ENCODE data around the gene DPH5. TPM values are rescaled to one million over a fixed set of nuclear protein-coding genes. Genes with fewer than 3 reads are reported as not detected.

The DPH5 gene
- total and polyA plus RNA-seq, 12 donors: 26.3 to 44.3 (median 35.3) TPM

DNA sequence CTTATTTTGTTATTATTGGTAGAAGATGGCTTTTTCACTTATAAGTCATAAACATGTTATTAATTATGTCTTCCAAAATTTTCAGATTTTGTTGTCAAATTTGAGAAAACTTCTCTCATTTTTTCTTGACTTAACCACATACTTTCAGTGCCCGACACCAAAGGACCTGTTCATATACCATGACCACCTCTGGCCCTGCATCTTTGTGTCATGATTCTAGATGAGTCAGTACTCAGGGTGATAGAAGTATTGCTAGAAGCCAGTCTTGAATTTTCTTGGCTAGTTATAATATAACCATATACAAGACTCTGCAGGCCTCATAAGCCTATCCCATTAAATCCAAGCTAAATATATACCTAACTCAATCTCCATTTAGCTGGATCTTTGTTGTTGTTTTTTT is 35.4 kb upstream of the DPH5 start:
- no peaks in the 10 kb centered on the region for H3K9me3 ChIP-seq
- H3K4me1 ChIP-seq: peaks cover 0 to 7% (median 0%) of the 10 kb centered on the region in 9 donors
- H3K27me3 ChIP-seq: no peaks in the 10 kb centered on the region
- ATAC-seq (no peak), DNase-seq (no peak)
- 93 to 100% methylated on average over 1 of the region's 1 CpG for WGBS, 2 donors
- H3K36me3 ChIP-seq: no peaks in the 10 kb centered on the region
- H3K4me3 ChIP-seq: no peak overlapping the region
- TF ChIP-seq, protein P1, sequence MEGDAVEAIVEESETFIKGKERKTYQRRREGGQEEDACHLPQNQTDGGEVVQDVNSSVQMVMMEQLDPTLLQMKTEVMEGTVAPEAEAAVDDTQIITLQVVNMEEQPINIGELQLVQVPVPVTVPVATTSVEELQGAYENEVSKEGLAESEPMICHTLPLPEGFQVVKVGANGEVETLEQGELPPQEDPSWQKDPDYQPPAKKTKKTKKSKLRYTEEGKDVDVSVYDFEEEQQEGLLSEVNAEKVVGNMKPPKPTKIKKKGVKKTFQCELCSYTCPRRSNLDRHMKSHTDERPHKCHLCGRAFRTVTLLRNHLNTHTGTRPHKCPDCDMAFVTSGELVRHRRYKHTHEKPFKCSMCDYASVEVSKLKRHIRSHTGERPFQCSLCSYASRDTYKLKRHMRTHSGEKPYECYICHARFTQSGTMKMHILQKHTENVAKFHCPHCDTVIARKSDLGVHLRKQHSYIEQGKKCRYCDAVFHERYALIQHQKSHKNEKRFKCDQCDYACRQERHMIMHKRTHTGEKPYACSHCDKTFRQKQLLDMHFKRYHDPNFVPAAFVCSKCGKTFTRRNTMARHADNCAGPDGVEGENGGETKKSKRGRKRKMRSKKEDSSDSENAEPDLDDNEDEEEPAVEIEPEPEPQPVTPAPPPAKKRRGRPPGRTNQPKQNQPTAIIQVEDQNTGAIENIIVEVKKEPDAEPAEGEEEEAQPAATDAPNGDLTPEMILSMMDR (IDR thresholded peaks at IDR 0.05): no peak
- intact Hi-C loops (cut with DNase I): no loop called here
- H3K27ac ChIP-seq: no peak overlapping the region

DNA sequence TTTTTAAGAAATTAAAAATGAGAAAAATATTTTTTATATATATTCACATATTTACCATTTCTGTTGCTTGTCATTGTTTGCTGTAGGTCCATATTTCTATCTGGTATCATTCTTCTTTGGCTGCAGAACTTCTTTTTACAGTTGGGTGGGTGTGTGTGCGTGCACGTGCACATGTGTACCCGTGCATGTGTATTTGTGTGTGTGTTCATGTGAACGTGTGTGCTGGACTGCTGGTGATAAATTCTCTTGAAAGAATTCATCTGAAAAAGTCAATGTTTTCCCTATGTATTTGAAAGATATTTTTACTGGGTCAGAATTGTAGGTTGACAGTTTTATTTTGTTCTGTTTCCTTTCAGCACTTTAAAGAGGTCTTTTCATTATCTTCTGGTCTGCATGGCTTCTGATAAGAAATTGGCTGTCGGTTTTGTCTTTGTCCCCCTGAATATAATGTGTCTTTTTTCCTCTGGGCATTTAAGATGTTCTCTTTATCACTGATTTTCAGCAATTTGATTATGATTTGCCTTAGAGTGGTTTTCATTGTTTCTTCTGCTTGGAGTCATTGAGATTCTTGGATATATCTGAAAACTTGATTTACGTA is 34.5 kb upstream of the DPH5 start:
- Histone ChIP-seq H3K27me3 (no peaks in the 10 kb centered on the region), H3K36me3 (no peaks in the 10 kb centered on the region), H3K4me1 (peaks cover 0 to 7% (median 0%) of the 10 kb centered on the region in 9 donors), H3K4me3 (no peak overlapping the region), H3K9me3 (no peaks in the 10 kb centered on the region), H3K27ac (no peak overlapping the region)
- ATAC-seq (no peak), DNase-seq (no peak)
- TF ChIP-seq, protein P1 (IDR thresholded peaks at IDR 0.05): no peak
- intact Hi-C loops (cut with DNase I): no loop called here
- 76 to 80% methylated on average over 6 of the region's 6 CpGs for WGBS, 2 donors

DNA sequence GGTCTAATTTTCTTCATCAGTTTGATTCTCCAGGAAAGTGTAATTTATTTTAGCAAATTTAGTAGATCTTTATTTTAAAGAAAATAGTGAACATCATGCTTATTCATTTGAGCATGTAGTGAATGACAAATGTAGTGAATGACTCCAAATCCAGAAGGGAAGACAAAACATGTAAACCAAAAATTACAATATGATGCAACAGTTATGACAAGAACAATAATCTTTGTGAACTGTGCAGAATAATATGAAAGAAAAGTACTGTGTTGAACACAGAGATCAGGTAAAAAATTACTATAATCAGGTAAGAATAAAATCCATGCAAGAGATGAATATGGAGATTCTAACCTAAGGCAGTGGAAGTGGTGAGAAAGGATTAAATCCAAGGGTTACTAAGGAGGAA is 30.0 kb upstream of the DPH5 start:
- TF ChIP-seq, protein P1 (IDR thresholded peaks at IDR 0.05): no peak
- intact Hi-C loops (cut with DNase I): no loop called here
- H3K9me3 ChIP-seq: no peaks in the 10 kb centered on the region
- ATAC-seq (no peak), DNase-seq (no peak)
- H3K27me3 ChIP-seq: no peaks in the 10 kb centered on the region
- no peaks in the 10 kb centered on the region for H3K36me3 ChIP-seq
- H3K27ac ChIP-seq: no peak overlapping the region
- H3K4me3 ChIP-seq: no peak overlapping the region
- H3K4me1 ChIP-seq: peaks cover 0 to 5% (median 0%) of the 10 kb centered on the region in 9 donors

GRCh38 chr1:101051688-101052638 is 26.4 kb upstream of the DPH5 start:
- 60 to 66% methylated on average over 3 of the region's 3 CpGs for WGBS, 2 donors
- H3K4me1 ChIP-seq: peaks cover 0 to 5% (median 0%) of the 10 kb centered on the region in 9 donors
- ATAC-seq: no peak
- no peaks in the 10 kb centered on the region for H3K27me3 ChIP-seq
- TF ChIP-seq, protein P1 (IDR thresholded peaks at IDR 0.05): no peak
- H3K4me3 ChIP-seq: no peak overlapping the region
- H3K27ac ChIP-seq: no peak overlapping the region
- no peak for DNase-seq
- H3K9me3 ChIP-seq: no peaks in the 10 kb centered on the region
- no peaks in the 10 kb centered on the region for H3K36me3 ChIP-seq
- intact Hi-C loops (cut with DNase I): no loop called here

Data from heart right ventricle (tissue), 16 donors.